CD14-positive monocyte (primary cell): ENCODE measurements around the gene NPEPL1. TPM values are rescaled to one million over a fixed set of nuclear protein-coding genes. Genes with fewer than 3 reads are reported as not detected.

Source experiments
- DNase-seq, 3 donors: peaks; one replicate each; pipeline ENCODE4 v3.0.0-alpha.2; 2011 to 2022
- H2AFZ ChIP-seq: 2 replicates; pipeline ENCODE4 v1.6.0; 2012; ENCODE audit warnings: mild to moderate bottlenecking, low read depth, low read length, inconsistent platforms; ENCODE audit not compliant: insufficient read depth, poor library complexity, severe bottlenecking
- H3K27ac ChIP-seq, 2 donors: 1 replicate in 1 of 2; 2 replicates in 1 of 2; pipeline ENCODE4 v1.5.1; 2012 to 2013; ENCODE audit warnings: low read length in 2 of 2, control low read depth in 1 of 2, inconsistent platforms in 1 of 2, low read depth in 1 of 2, mild to moderate bottlenecking in 1 of 2
- H3K27me3 ChIP-seq, 2 donors: one replicate each; pipeline versions ENCODE4 v1.6.0 to v1.6.1; 2011 to 2013; ENCODE audit warnings: low read length in 2 of 2; ENCODE audit not compliant: control insufficient read depth in 2 of 2, insufficient read depth in 2 of 2
- H3K36me3 ChIP-seq, 2 donors: replicated peaks in 1 of 2; 1 replicate in 1 of 2; 2 replicates in 1 of 2; pipeline versions ENCODE4 v1.5.1 to v1.6.1; 2012 to 2013; ENCODE audit warnings: low read length in 2 of 2, control low read depth in 1 of 2, inconsistent platforms in 1 of 2, mild to moderate bottlenecking in 1 of 2; ENCODE audit not compliant: insufficient read depth in 2 of 2, control insufficient read depth in 1 of 2
- H3K4me1 ChIP-seq, 2 donors: 1 replicate in 1 of 2; 2 replicates in 1 of 2; pipeline versions ENCODE4 v1.5.1 to v1.6.1; 2012 to 2013; ENCODE audit warnings: low read length in 2 of 2, control low read depth in 1 of 2, inconsistent platforms in 1 of 2, mild to moderate bottlenecking in 1 of 2, moderate library complexity in 1 of 2; ENCODE audit not compliant: insufficient read depth in 2 of 2, control insufficient read depth in 1 of 2
- H3K4me2 ChIP-seq: replicated peaks from 2 replicates; pipeline ENCODE3; 2012; ENCODE audit warnings: low read length, moderate library complexity, mild to moderate bottlenecking; ENCODE audit not compliant: poor library complexity, severe bottlenecking; ENCODE audit errors: extremely low read depth
- H3K4me3 ChIP-seq, 3 experiments: fragments of 200-600 bp in 1 of 3; sonication (generic) in 1 of 3; replicated peaks in 1 of 3; 1 replicate in 2 of 3; 2 replicates in 1 of 3; pipeline ENCODE4 v1.5.1; 2011 to 2013; ENCODE audit warnings: low read length in 3 of 3, mild to moderate bottlenecking in 3 of 3, control low read depth in 2 of 3, low read depth in 2 of 3, inconsistent platforms in 1 of 3, moderate library complexity in 1 of 3
- H3K79me2 ChIP-seq: 2 replicates; pipeline ENCODE4 v1.6.0; 2012; ENCODE audit warnings: mild to moderate bottlenecking, control low read depth, inconsistent platforms, low read length, moderate library complexity; ENCODE audit not compliant: insufficient read depth
- H3K9ac ChIP-seq: 2 replicates; pipeline ENCODE4 v1.6.0; 2017; ENCODE audit warnings: low read length, mild to moderate bottlenecking; ENCODE audit not compliant: insufficient read depth, poor library complexity, severe bottlenecking
- H3K9me3 ChIP-seq, 2 donors: replicated peaks in 1 of 2; 1 replicate in 1 of 2; 2 replicates in 1 of 2; pipeline versions ENCODE4 v1.5.1 to v1.6.1; 2012 to 2013; ENCODE audit warnings: low read length in 2 of 2, control low read depth in 1 of 2; ENCODE audit not compliant: control insufficient read depth in 1 of 2, insufficient read depth in 1 of 2
- H4K20me1 ChIP-seq: 2 replicates; pipeline ENCODE4 v1.6.0; 2012; ENCODE audit warnings: mild to moderate bottlenecking, low read length, control low read depth, moderate library complexity; ENCODE audit not compliant: insufficient read depth
- H3K27ac Mint-ChIP-seq, 7 donors: one replicate each; pipeline ENCODE4 v1.8.0; 2020; ENCODE audit warnings: mild to moderate bottlenecking in 7 of 7, mixed read lengths in 7 of 7, moderate library complexity in 6 of 7, inconsistent platforms in 2 of 7
- H3K27me3 Mint-ChIP-seq, 3 donors: one replicate each; pipeline ENCODE4 v1.8.0; 2021 to 2022; ENCODE audit warnings: low read depth in 3 of 3, mild to moderate bottlenecking in 3 of 3, mixed read lengths in 3 of 3, moderate library complexity in 3 of 3, inconsistent platforms in 1 of 3
- H3K36me3 Mint-ChIP-seq, 2 donors: one replicate each; pipeline ENCODE4 v1.8.0; 2020; ENCODE audit warnings: mixed read lengths in 2 of 2, inconsistent platforms in 1 of 2, mild to moderate bottlenecking in 1 of 2
- H3K4me1 Mint-ChIP-seq: one replicate; pipeline ENCODE4 v1.8.0; 2020; ENCODE audit warnings: mild to moderate bottlenecking, mixed read lengths
- H3K4me3 Mint-ChIP-seq, 2 donors: one replicate each; pipeline ENCODE4 v1.8.0; 2020; ENCODE audit warnings: mild to moderate bottlenecking in 2 of 2, mixed read lengths in 2 of 2, moderate library complexity in 1 of 2
- H3K9me3 Mint-ChIP-seq, 7 donors: one replicate each; pipeline ENCODE4 v1.8.0; 2020 to 2022; ENCODE audit warnings: mixed read lengths in 7 of 7, mild to moderate bottlenecking in 6 of 7, moderate library complexity in 6 of 7, inconsistent platforms in 2 of 7
- CTCF ChIP-seq: fragments of 200-600 bp; IDR thresholded peaks from one replicate; pipeline ENCODE4 v1.8.0; 2022; ENCODE audit warnings: antibody characterized with exemption, mild to moderate bottlenecking
- WGBS: methylation state at CpG from one replicate; pipeline ENCODE4 v1.1.5; 2013; ENCODE audit warnings: missing lambda C conversion rate; ENCODE audit not compliant: insufficient coverage; 5-methylcytosine and 5-hydroxymethylcytosine counted together
- intact Hi-C, 2 donors: fragments of 100-400 bp; cut with micrococcal nuclease; formaldehyde crosslinking; loops; one replicate each; pipeline versions ENCODE4 v1.15.0 to v1.15.1; 2023
- polyA plus RNA-seq, 3 donors: library from polyadenylated mRNA; depleted of rRNA in 1 of 3; unstranded in 2 of 3; stranded (reverse) in 1 of 3; fragments of 300-500 nt in 2 of 3; fragments of >200 nt in 1 of 3; fragmentation: Illumina TruSeq in 2 of 3; gene quantifications; 1 replicate in 2 of 3; 2 replicates in 1 of 3; pipeline ENCODE4 v1.2.3, GENCODE V29; 2012 to 2021

NPEPL1 gene
- polyA plus RNA-seq, 3 donors = 37.6 to 109 (median 39.6) TPM

- peak overlapping the region in 3 of 7 donors; percentile 49 to 54 (median 50) for H3K27ac Mint-ChIP-seq
- intact Hi-C loops = loop anchor here (5.0 to 10.0 kb wide), 8 partner anchors 198 to 415 kb away; partner anchors contain the start of genes VAPB (in 2 of the 2), GNAS (in 1 of the 2), GNAS-AS1 (in 1 of the 2) and PRELID3B (in 1 of the 2)
- DNase-seq = peak in 1 of 3 donors; percentile 24
- Histone ChIP-seq H3K27ac (peak overlapping the region in 1 of 2 donors; percentile 95), H3K4me1 (peaks cover 19 to 44% of the 10 kb centered on the region in 2 donors), H3K36me3 (no peaks in the 10 kb centered on the region), H3K4me3 (peak overlapping the region; percentile 56 to 100 (median 68)), H3K27me3 (peaks cover 3 to 18% of the 10 kb centered on the region in 2 donors), H3K79me2 (peaks cover 32% of the 10 kb centered on the region), H3K9me3 (no peaks in the 10 kb centered on the region), H3K4me2 (peak overlapping the region; percentile 98), H4K20me1 (no peaks in the 10 kb centered on the region), H2AFZ (peak overlapping the region; percentile 97), H3K9ac (peak overlapping the region; percentile 90)
- peaks cover 15 to 18% (median 16%) of the 10 kb centered on the region in 3 donors for H3K27me3 Mint-ChIP-seq
- peaks cover 0 to 2% of the 10 kb centered on the region in 2 donors for H3K36me3 Mint-ChIP-seq
- H3K4me3 Mint-ChIP-seq = peak overlapping the region; percentile 82 to 90
- peaks cover 17% of the 10 kb centered on the region for H3K4me1 Mint-ChIP-seq
- H3K9me3 Mint-ChIP-seq = peaks cover 0 to 6% (median 0%) of the 10 kb centered on the region in 7 donors
- WGBS = 1% methylated on average over 66 of the region's 73 CpGs
- no peak for TF ChIP-seq CTCF
Measured at GRCh38 chr20:58649288-58650180, 43.1 kb upstream of the NPEPL1 start.

DNA sequence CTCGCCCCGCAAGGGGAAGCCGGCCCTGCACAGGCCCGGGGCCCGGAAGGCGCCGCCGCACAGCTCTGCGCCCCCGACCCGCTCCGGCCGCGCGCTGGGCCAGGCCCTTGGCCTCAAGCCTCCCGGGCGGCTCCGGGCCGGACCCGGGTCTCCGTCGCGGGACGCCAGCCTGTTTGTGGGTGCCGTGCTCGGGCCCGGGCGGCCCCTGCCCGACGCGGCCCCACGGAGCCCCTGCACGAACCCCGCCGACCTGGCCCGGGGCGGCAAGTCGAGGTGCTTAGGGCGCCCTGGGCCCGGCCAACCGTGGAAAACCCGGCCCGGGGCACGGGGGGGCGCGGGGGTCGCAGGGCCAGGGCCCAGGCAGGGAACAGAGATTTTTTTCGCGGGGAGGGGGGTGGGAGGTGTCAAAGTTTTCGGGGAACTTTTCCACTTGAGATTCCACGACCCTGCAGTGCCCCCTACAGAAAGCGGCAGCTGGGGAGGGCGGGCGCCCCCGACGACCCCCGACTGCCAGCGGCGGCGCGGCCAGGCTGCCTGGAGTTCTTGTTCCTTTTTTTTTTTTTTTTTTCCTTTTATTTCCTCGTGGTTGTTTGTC is 42.3 kb upstream of the NPEPL1 start:
- peaks cover 0 to 2% of the 10 kb centered on the region in 2 donors for H3K36me3 Mint-ChIP-seq
- peak overlapping the region in 6 of 7 donors; percentile 96 to 99 (median 98) for H3K27ac Mint-ChIP-seq
- Histone ChIP-seq H3K9me3 (no peaks in the 10 kb centered on the region), H3K36me3 (peaks cover 0 to 4% of the 10 kb centered on the region in 2 donors), H3K79me2 (peaks cover 40% of the 10 kb centered on the region), H3K27ac (peak overlapping the region; percentile 95 to 98), H4K20me1 (peaks cover 4% of the 10 kb centered on the region), H3K4me2 (peak overlapping the region; percentile 98), H3K9ac (peak overlapping the region; percentile 90), H3K27me3 (peaks cover 3 to 18% of the 10 kb centered on the region in 2 donors), H3K4me1 (peaks cover 19 to 44% of the 10 kb centered on the region in 2 donors), H3K4me3 (peak overlapping the region; percentile 68 to 100 (median 91)), H2AFZ (peak overlapping the region; percentile 97)
- H3K4me3 Mint-ChIP-seq = peak overlapping the region; percentile 96 to 97
- WGBS = 0% methylated on average over 39 of the region's 62 CpGs
- DNase-seq = peak in 2 of 3 donors; percentile 16 to 27
- intact Hi-C loops = loop anchor here (5.0 to 10.0 kb wide), 6 partner anchors 197 to 395 kb away; partner anchors contain the start of genes VAPB (in 2 of the 2), PRELID3B (in 1 of the 2) and RAB22A (in 1 of the 2)
- no peak for TF ChIP-seq CTCF
- H3K27me3 Mint-ChIP-seq = peaks cover 15 to 16% (median 15%) of the 10 kb centered on the region in 3 donors
- peaks cover 17% of the 10 kb centered on the region for H3K4me1 Mint-ChIP-seq
- peaks cover 0 to 6% (median 0%) of the 10 kb centered on the region in 7 donors for H3K9me3 Mint-ChIP-seq
